ENCODE measurements around the gene PIP5K1C. TPM values are rescaled to one million over a fixed set of nuclear protein-coding genes. Genes with fewer than 3 reads are reported as not detected.

PIP5K1C gene
- total RNA-seq, 1 experiment from 2014 or later, result 24.5 TPM

DNA sequence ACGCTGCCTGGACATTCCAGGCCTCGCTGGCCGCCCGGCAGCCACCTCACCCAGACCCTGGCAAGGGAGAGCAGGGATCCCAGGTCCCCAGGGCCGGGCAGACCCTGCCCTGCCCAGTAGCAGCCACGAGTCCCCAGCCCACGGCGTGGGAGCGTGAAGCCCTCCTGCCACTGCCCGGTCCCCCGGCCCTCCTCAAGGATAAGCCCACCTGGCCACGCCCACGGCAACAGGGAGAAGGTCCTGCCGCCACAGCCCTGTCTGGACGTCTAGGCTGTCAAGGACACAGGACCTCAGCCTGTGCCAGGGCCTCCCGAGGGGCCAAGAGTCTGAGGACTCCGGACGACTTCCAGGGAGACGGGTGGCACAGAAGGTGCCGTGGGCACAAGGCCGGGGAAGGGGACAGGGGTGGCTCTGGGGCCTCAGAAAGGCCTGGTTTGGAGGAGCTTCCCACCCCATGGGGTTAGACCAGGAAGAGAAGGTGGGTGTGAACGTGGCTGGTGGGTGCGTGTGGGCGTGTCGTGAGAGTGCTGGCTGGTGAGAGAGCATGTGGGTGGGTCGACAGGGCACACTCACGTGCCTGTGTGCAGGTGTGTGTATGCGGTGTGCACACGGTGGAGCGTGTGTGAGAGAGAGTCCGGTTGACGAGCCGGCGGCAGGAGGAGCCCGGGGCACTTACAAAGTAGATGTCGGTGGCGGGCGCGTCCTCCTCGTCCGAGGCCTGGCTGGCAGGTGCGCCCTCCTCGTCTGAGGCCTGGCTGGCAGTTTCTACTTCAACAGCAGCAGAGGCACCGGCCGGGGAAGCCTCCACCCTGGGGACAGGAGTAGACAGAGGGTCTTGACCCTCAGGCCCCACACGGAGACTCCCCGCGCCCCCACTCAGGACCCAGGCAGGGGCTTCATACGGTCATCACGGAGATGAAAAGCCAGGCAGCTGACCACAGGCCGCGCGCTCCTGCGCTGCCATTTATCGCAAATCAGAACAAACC is 61.8 kb downstream of the PIP5K1C start:
- H3K27me3 Mint-ChIP-seq (ENCODE audit: insufficient read depth, unreplicated experiment), result no peaks in the 10 kb centered on the region
- no peaks in the 10 kb centered on the region for H3K36me3 ChIP-seq (ENCODE audit: control insufficient read depth, insufficient read depth, low read length)
- ChIA-PET POLR2A (no interaction called here), CTCF (no interaction called here)
- H3K27me3 ChIP-seq (replicated peaks; ENCODE audit: control insufficient read depth, insufficient read depth, low read length), result no peaks in the 10 kb centered on the region
- H3K36me3 Mint-ChIP-seq (ENCODE audit: insufficient read depth, unreplicated experiment), result peaks cover 13% of the 10 kb centered on the region
- H3K27ac Mint-ChIP-seq (ENCODE audit: unreplicated experiment), result no peak overlapping the region
- no peaks in the 10 kb centered on the region for H3K4me1 ChIP-seq
- H3K9me3 Mint-ChIP-seq (ENCODE audit: unreplicated experiment), result no peaks in the 10 kb centered on the region
- H3K9me3 ChIP-seq, result no peaks in the 10 kb centered on the region
- no TSS peak for BruUV-seq (replicated peaks)
- no peak overlapping the region for H3K4me3 Mint-ChIP-seq (ENCODE audit: unreplicated experiment)
- intact Hi-C loops (cut with micrococcal nuclease; ENCODE audit: unreplicated experiment), result no loop called here
- no peaks in the 10 kb centered on the region for H3K4me1 Mint-ChIP-seq (ENCODE audit: low read depth, unreplicated experiment)
- no peak for DNase-seq
- no peak for TF ChIP-seq CTCF (IDR thresholded peaks at IDR 0.05; ENCODE audit: insufficient read depth in 1 of 2, low read depth in 1 of 2, low read length in 1 of 2, severe bottlenecking in 1 of 2, unreplicated experiment in 1 of 2)
- no peak overlapping the region for H3K4me3 ChIP-seq (ENCODE audit: low read depth, low read length)

GRCh38 chr19:3637621-3638020 is 62.6 kb downstream of the PIP5K1C start:
- Histone ChIP-seq H3K4me1 (no peaks in the 10 kb centered on the region), H3K36me3 (ENCODE audit: control insufficient read depth, insufficient read depth, low read length) (no peaks in the 10 kb centered on the region), H3K9me3 (no peaks in the 10 kb centered on the region), H3K27me3 (replicated peaks; ENCODE audit: control insufficient read depth, insufficient read depth, low read length) (no peaks in the 10 kb centered on the region), H3K4me3 (ENCODE audit: low read depth, low read length) (no peak overlapping the region)
- Mint-ChIP-seq H3K4me3 (ENCODE audit: unreplicated experiment) (no peak overlapping the region), H3K27me3 (ENCODE audit: insufficient read depth, unreplicated experiment) (no peaks in the 10 kb centered on the region), H3K27ac (ENCODE audit: unreplicated experiment) (no peak overlapping the region), H3K36me3 (ENCODE audit: insufficient read depth, unreplicated experiment) (peaks cover 22% of the 10 kb centered on the region), H3K4me1 (ENCODE audit: low read depth, unreplicated experiment) (no peaks in the 10 kb centered on the region), H3K9me3 (ENCODE audit: unreplicated experiment) (no peaks in the 10 kb centered on the region)
- TF ChIP-seq CTCF (IDR thresholded peaks at IDR 0.05; ENCODE audit: insufficient read depth in 1 of 2, low read depth in 1 of 2, low read length in 1 of 2, severe bottlenecking in 1 of 2, unreplicated experiment in 1 of 2), result no peak
- intact Hi-C loops (cut with micrococcal nuclease; ENCODE audit: unreplicated experiment), result no loop called here
- no TSS peak for BruUV-seq (replicated peaks)
- POLR2A ChIA-PET, result no interaction called here
- DNase-seq, result no peak
- CTCF ChIA-PET, result no interaction called here

DNA sequence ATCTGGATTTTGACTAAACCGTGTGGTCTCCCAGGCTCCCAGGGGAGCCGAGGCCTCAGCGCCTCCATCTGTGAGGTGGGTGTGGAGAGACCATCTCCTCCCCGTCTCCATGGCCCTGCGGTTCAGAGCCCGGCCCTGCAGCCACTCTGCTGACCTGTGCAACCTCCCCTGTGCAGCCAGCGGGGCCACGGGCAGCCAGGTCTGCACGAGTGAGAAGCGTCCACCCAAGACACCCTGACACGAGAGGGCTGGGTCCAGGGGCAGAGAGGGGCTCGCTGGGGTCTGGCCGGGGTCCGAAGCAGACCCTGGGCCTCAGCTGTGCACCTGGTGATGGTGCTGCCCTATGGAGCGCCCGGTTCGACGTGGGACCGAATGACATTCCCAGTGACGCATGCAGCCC is 63.3 kb downstream of the PIP5K1C start:
- TF ChIP-seq CTCF (IDR thresholded peaks at IDR 0.05; ENCODE audit: insufficient read depth in 1 of 2, low read depth in 1 of 2, low read length in 1 of 2, severe bottlenecking in 1 of 2, unreplicated experiment in 1 of 2), result no peak
- peaks cover 28% of the 10 kb centered on the region for H3K36me3 Mint-ChIP-seq (ENCODE audit: insufficient read depth, unreplicated experiment)
- no peaks in the 10 kb centered on the region for H3K9me3 Mint-ChIP-seq (ENCODE audit: unreplicated experiment)
- intact Hi-C loops (cut with micrococcal nuclease; ENCODE audit: unreplicated experiment), result no loop called here
- DNase-seq, result no peak
- H3K27me3 Mint-ChIP-seq (ENCODE audit: insufficient read depth, unreplicated experiment), result no peaks in the 10 kb centered on the region
- Histone ChIP-seq H3K9me3 (no peaks in the 10 kb centered on the region), H3K27me3 (replicated peaks; ENCODE audit: control insufficient read depth, insufficient read depth, low read length) (no peaks in the 10 kb centered on the region), H3K4me3 (ENCODE audit: low read depth, low read length) (no peak overlapping the region), H3K4me1 (no peaks in the 10 kb centered on the region), H3K36me3 (ENCODE audit: control insufficient read depth, insufficient read depth, low read length) (no peaks in the 10 kb centered on the region)
- H3K4me3 Mint-ChIP-seq (ENCODE audit: unreplicated experiment), result no peak overlapping the region
- no TSS peak for BruUV-seq (replicated peaks)
- ChIA-PET CTCF (no interaction called here), POLR2A (no interaction called here)
- H3K4me1 Mint-ChIP-seq (ENCODE audit: low read depth, unreplicated experiment), result no peaks in the 10 kb centered on the region
- H3K27ac Mint-ChIP-seq (ENCODE audit: unreplicated experiment), result no peak overlapping the region
